Stimulated activated memory B cell treated with anti-CD40 and anti-IgM and Interleukin-4, amounts not matched to agents 10 μg/mL and 1 μg/mL and 100 μg/mL, for 72 hours (primary cell): ENCODE results near the gene ALDH3A1.
A peak's percentile ranks its signal among the peaks of the same experiment; 100 is the strongest.

ENCODE experiments used
- ATAC-seq: fragments of 150-1000 bp; cut with Tn5 transposase; 2 replicates; pipeline ENCODE4 v1.10.0; 2021
- H3K27ac Mint-ChIP-seq: one replicate; pipeline ENCODE4 v1.8.0; 2022; ENCODE audit warnings: mild to moderate bottlenecking, mixed read lengths
- H3K27me3 Mint-ChIP-seq: one replicate; pipeline ENCODE4 v1.8.0; 2022; ENCODE audit warnings: mixed read lengths
- H3K36me3 Mint-ChIP-seq: one replicate; pipeline ENCODE4 v1.8.0; 2022; ENCODE audit warnings: mixed read lengths
- H3K4me1 Mint-ChIP-seq: one replicate; pipeline ENCODE4 v1.8.0; 2022; ENCODE audit warnings: mixed read lengths
- H3K4me3 Mint-ChIP-seq: one replicate; pipeline ENCODE4 v1.8.0; 2022; ENCODE audit warnings: mild to moderate bottlenecking, moderate library complexity, mixed read lengths
- H3K9me3 Mint-ChIP-seq: one replicate; pipeline ENCODE4 v1.8.0; 2022; ENCODE audit warnings: mixed read lengths

Gene ALDH3A1

GRCh38 chr17:19708431-19709175 lies 39.5 kb downstream of the ALDH3A1 start:
- ATAC-seq: no peak
- H3K9me3 Mint-ChIP-seq: no peaks in the 10 kb centered on the region
- H3K27ac Mint-ChIP-seq: no peak overlapping the region
- no peak overlapping the region for H3K4me3 Mint-ChIP-seq
- H3K27me3 Mint-ChIP-seq: no peaks in the 10 kb centered on the region
- no peaks in the 10 kb centered on the region for H3K4me1 Mint-ChIP-seq
- no peaks in the 10 kb centered on the region for H3K36me3 Mint-ChIP-seq

GRCh38 chr17:19707728-19708221 lies 40.3 kb downstream of the ALDH3A1 start:
- Mint-ChIP-seq H3K9me3 (no peaks in the 10 kb centered on the region), H3K4me3 (no peak overlapping the region), H3K27ac (no peak overlapping the region), H3K27me3 (no peaks in the 10 kb centered on the region), H3K36me3 (no peaks in the 10 kb centered on the region), H3K4me1 (no peaks in the 10 kb centered on the region)
- no peak for ATAC-seq

- Mint-ChIP-seq H3K9me3 (no peaks in the 10 kb centered on the region), H3K27me3 (no peaks in the 10 kb centered on the region), H3K36me3 (no peaks in the 10 kb centered on the region), H3K4me3 (no peak overlapping the region), H3K27ac (no peak overlapping the region), H3K4me1 (no peaks in the 10 kb centered on the region)
- ATAC-seq: no peak
These were observed 41.0 kb downstream of the ALDH3A1 start for GRCh38 chr17:19706791-19707727.

GRCh38 chr17:19705771-19706770 lies 42.0 kb downstream of the ALDH3A1 start:
- no peaks in the 10 kb centered on the region for H3K4me1 Mint-ChIP-seq
- no peak for ATAC-seq
- no peaks in the 10 kb centered on the region for H3K9me3 Mint-ChIP-seq
- H3K4me3 Mint-ChIP-seq: no peak overlapping the region
- H3K27ac Mint-ChIP-seq: no peak overlapping the region
- no peaks in the 10 kb centered on the region for H3K36me3 Mint-ChIP-seq
- no peaks in the 10 kb centered on the region for H3K27me3 Mint-ChIP-seq

- Mint-ChIP-seq H3K27ac (no peak overlapping the region), H3K4me3 (no peak overlapping the region), H3K4me1 (no peaks in the 10 kb centered on the region), H3K9me3 (no peaks in the 10 kb centered on the region), H3K27me3 (no peaks in the 10 kb centered on the region), H3K36me3 (no peaks in the 10 kb centered on the region)
- ATAC-seq: no peak
These were observed 42.9 kb downstream of the ALDH3A1 start for GRCh38 chr17:19705201-19705600.

GRCh38 chr17:19703828-19704613 lies 44.1 kb downstream of the ALDH3A1 start:
- no peaks in the 10 kb centered on the region for H3K27me3 Mint-ChIP-seq
- no peaks in the 10 kb centered on the region for H3K36me3 Mint-ChIP-seq
- no peaks in the 10 kb centered on the region for H3K4me1 Mint-ChIP-seq
- no peak overlapping the region for H3K27ac Mint-ChIP-seq
- H3K9me3 Mint-ChIP-seq: no peaks in the 10 kb centered on the region
- no peak overlapping the region for H3K4me3 Mint-ChIP-seq
- ATAC-seq: no peak

- ATAC-seq: no peak
- peak overlapping the region; percentile 5 for H3K27ac Mint-ChIP-seq
These were observed 44.8 kb downstream of the ALDH3A1 start for GRCh38 chr17:19703106-19703827.

GRCh38 chr17:19702217-19702641 lies 45.9 kb downstream of the ALDH3A1 start:
- Mint-ChIP-seq H3K4me1 (no peaks in the 10 kb centered on the region), H3K4me3 (no peak overlapping the region), H3K27me3 (no peaks in the 10 kb centered on the region), H3K9me3 (no peaks in the 10 kb centered on the region), H3K36me3 (no peaks in the 10 kb centered on the region), H3K27ac (peak overlapping the region; percentile 5)
- no peak for ATAC-seq

More at GRCh38 chr17:19703106-19703827, 44.8 kb downstream of the ALDH3A1 start:
- Mint-ChIP-seq H3K27me3 (no peaks in the 10 kb centered on the region), H3K4me3 (no peak overlapping the region), H3K4me1 (no peaks in the 10 kb centered on the region), H3K9me3 (no peaks in the 10 kb centered on the region), H3K36me3 (no peaks in the 10 kb centered on the region)
